SK-N-SH (cell line): ENCODE results near the gene ZDHHC8. TPM values are rescaled to one million over a fixed set of nuclear protein-coding genes. Genes with fewer than 3 reads are reported as not detected.

Experiments
- CTCF ChIA-PET: fragments of 300-600, 350-600 bp; formaldehyde crosslinking; extraction: SDS; loops from one replicate; lab custom pipeline; 2021; lab: Yijun Ruan, JAX
- POLR2A ChIA-PET: fragments of 350-600 bp; sonication (Branson Sonifier 250); formaldehyde crosslinking; extraction: SDS; loops from one replicate; lab custom pipeline; 2020; ENCODE audit warnings: antibody characterized with exemption, inconsistent platforms; lab: Yijun Ruan, JAX
- DNase-seq: peaks from one replicate; pipeline ENCODE4 v3.0.0; 2012
- H2AFZ ChIP-seq: fragments of 200-600 bp; sonication (generic); 2 replicates; pipeline ENCODE4 v1.8.1; 2016; ENCODE audit warnings: antibody characterized with exemption, mild to moderate bottlenecking, low read depth
- H3F3A ChIP-seq: fragments of 200-600 bp; sonication (generic); replicated peaks from 2 replicates; pipeline ENCODE3; 2016; ENCODE audit warnings: antibody characterized with exemption, mild to moderate bottlenecking; ENCODE audit not compliant: insufficient read depth
- H3K27ac ChIP-seq, 2 experiments: fragments of 200-500 bp in 1 of 2; fragments of 200-600 bp in 1 of 2; sonication (Bioruptor generic) in 1 of 2; sonication (generic), shearing (Covaris generic) in 1 of 2; 2 replicates each; pipeline versions ENCODE4 v1.5.1 to v1.6.1; 2014 to 2016; ENCODE audit warnings: low read depth in 2 of 2, inconsistent platforms in 1 of 2, low read length in 1 of 2, mild to moderate bottlenecking in 1 of 2, mixed read lengths in 1 of 2
- H3K27me3 ChIP-seq: fragments of 200-600 bp; sonication (generic), shearing (Covaris generic); 2 replicates; pipeline ENCODE4 v1.6.1; 2016; ENCODE audit warnings: mixed run types; ENCODE audit not compliant: insufficient read depth
- H3K36me3 ChIP-seq, 2 experiments: fragments of 200-500 bp in 1 of 2; fragments of 200-600 bp in 1 of 2; sonication (Bioruptor generic) in 1 of 2; sonication (generic) in 1 of 2; replicated peaks in 1 of 2; 2 replicates each; pipeline versions ENCODE3 to v1.5.1; 2014 to 2016; ENCODE audit warnings: low read length in 1 of 2, mild to moderate bottlenecking in 1 of 2; ENCODE audit not compliant: insufficient read depth in 2 of 2, control insufficient read depth in 1 of 2
- H3K4me1 ChIP-seq, 2 experiments: fragments of 200-500 bp in 1 of 2; fragments of 200-600 bp in 1 of 2; sonication (Bioruptor generic) in 1 of 2; sonication (generic), shearing (Covaris generic) in 1 of 2; 2 replicates each; pipeline versions ENCODE4 v1.5.1 to v1.6.1; 2014 to 2016; ENCODE audit warnings: low read depth in 1 of 2, low read length in 1 of 2, mixed run types in 1 of 2; ENCODE audit not compliant: insufficient read depth in 2 of 2, control insufficient read depth in 1 of 2
- H3K4me2 ChIP-seq: fragments of 200-600 bp; sonication (generic), shearing (Covaris generic); 2 replicates; pipeline ENCODE4 v1.6.1; 2017; ENCODE audit warnings: mixed run types
- H3K4me3 ChIP-seq, 2 experiments: fragments of 200-500 bp in 1 of 2; fragments of 200-600 bp in 1 of 2; sonication (Bioruptor generic) in 1 of 2; sonication (generic), shearing (Covaris generic) in 1 of 2; 2 replicates each; pipeline versions ENCODE4 v1.5.1 to v1.8.1; 2014 to 2016; ENCODE audit warnings: low read depth in 2 of 2, inconsistent platforms in 1 of 2, low read length in 1 of 2, mild to moderate bottlenecking in 1 of 2, mixed read lengths in 1 of 2, moderate library complexity in 1 of 2
- H3K79me2 ChIP-seq: fragments of 200-600 bp; sonication (generic); 2 replicates; pipeline ENCODE4 v1.8.1; 2017; ENCODE audit warnings: mild to moderate bottlenecking; ENCODE audit not compliant: insufficient read depth
- H3K9ac ChIP-seq: fragments of 200-600 bp; sonication (generic); 2 replicates; pipeline ENCODE4 v1.6.1; 2017; ENCODE audit warnings: mixed run types
- H3K9me2 ChIP-seq: fragments of 200-600 bp; sonication (generic); 2 replicates; pipeline ENCODE4 v1.6.1; 2017; ENCODE audit warnings: mixed run types
- H3K9me3 ChIP-seq: fragments of 200-600 bp; sonication (generic); 2 replicates; pipeline ENCODE4 v1.6.1; 2017; ENCODE audit warnings: mixed run types, mild to moderate bottlenecking, moderate library complexity
- H4K20me1 ChIP-seq: fragments of 200-600 bp; sonication (generic); 2 replicates; pipeline ENCODE4 v1.6.1; 2017; ENCODE audit warnings: mild to moderate bottlenecking, mixed run types; ENCODE audit not compliant: insufficient read depth
- CHD2 ChIP-seq: fragments of 150-350 bp; IDR thresholded peaks from 2 replicates; pipeline ENCODE4 v1.6.1; 2018; ENCODE audit warnings: low read length; ENCODE audit not compliant: partially characterized antibody
- FOXJ3 ChIP-seq: sonication (generic); formaldehyde crosslinking; IDR thresholded peaks from 2 replicates; pipeline ENCODE4 v1.5.1; 2020; ENCODE audit warnings: mild to moderate bottlenecking, missing genetic modification reagents
- FOXM1 ChIP-seq: IDR thresholded peaks from 2 replicates; pipeline ENCODE4 v1.4.0; 2012; ENCODE audit warnings: low read depth, mild to moderate bottlenecking
- NFIC ChIP-seq: IDR thresholded peaks from 2 replicates; pipeline ENCODE4 v1.4.0; 2012; ENCODE audit warnings: borderline replicate concordance
- TCF12 ChIP-seq: IDR thresholded peaks from 2 replicates; pipeline ENCODE4 v1.4.0; 2012
- TEAD4 ChIP-seq: IDR thresholded peaks from 2 replicates; pipeline ENCODE4 v1.4.0; 2012; ENCODE audit warnings: mild to moderate bottlenecking, borderline replicate concordance; ENCODE audit not compliant: insufficient read depth
- YY1 ChIP-seq: IDR thresholded peaks from 2 replicates; pipeline ENCODE4 v1.4.0; 2012; ENCODE audit warnings: low read depth, mild to moderate bottlenecking
- WGBS: methylation state at CpG from one replicate; pipeline ENCODE4 v1.1.6; 2017; ENCODE audit warnings: low lambda C conversion rate; 5-methylcytosine and 5-hydroxymethylcytosine counted together
- polyA plus RNA-seq, 3 experiments: library from polyadenylated mRNA; depleted of rRNA; stranded (reverse); fragments of >200 nt; gene quantifications; 2 replicates each; pipeline ENCODE4 v1.2.3, GENCODE V29; 2012
- TF ChIP-seq, protein P1 (sequence below): fragments of 150-350 bp; IDR thresholded peaks from 2 replicates; pipeline ENCODE4 v1.6.1; 2016; ENCODE audit warnings: mild to moderate bottlenecking, low read depth, low read length
- TF ChIP-seq, protein P2 (sequence below): IDR thresholded peaks from 2 replicates; pipeline ENCODE4 v1.4.0; 2012; ENCODE audit warnings: low read depth
- TF ChIP-seq, protein P3 (sequence below): IDR thresholded peaks from 2 replicates; pipeline ENCODE4 v1.4.0; 2012; ENCODE audit warnings: low read depth, borderline replicate concordance
- TF ChIP-seq, protein P4 (sequence below): IDR thresholded peaks from 2 replicates; pipeline ENCODE4 v1.4.0; 2012; ENCODE audit warnings: low read depth, borderline replicate concordance
- TF ChIP-seq, protein P5 (sequence below): IDR thresholded peaks from 2 replicates; pipeline ENCODE4; 2012
- TF ChIP-seq, protein P6 (sequence below): fragments of 200-600 bp; sonication (generic); IDR thresholded peaks from 2 replicates; pipeline ENCODE4 v1.6.1; 2017; ENCODE audit warnings: antibody characterized with exemption, mild to moderate bottlenecking, moderate library complexity

ZDHHC8 gene
- polyA plus RNA-seq, 1 of the 3 experiments (the other 2 are of a cell fraction): 65.3 TPM

DNA sequence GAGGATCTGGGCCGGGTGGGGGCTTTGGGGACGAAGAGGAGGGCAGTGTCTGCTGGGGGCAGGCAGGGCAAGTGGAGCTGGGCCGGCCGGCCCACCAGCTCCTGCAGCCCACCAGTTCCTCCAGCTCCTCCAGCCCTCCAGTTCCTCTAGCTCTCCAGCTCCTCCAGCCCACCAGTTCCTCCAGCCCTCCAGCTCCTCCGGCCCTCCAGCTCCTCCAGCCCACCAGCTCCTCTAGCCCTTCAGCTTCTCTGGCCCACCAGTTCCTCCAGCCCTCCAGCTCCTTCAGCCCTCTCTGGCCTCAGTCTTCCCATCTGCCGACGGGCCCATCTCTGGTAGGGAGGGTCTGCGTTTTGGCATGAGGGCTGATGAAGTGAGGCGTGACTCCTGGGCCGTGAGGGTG lies 28.4 kb downstream of the ZDHHC8 start:
- H3K9me3 ChIP-seq: no peaks in the 10 kb centered on the region
- no peaks in the 10 kb centered on the region for H3F3A ChIP-seq
- H3K27me3 ChIP-seq: no peaks in the 10 kb centered on the region
- TF ChIP-seq CHD2 (no peak), YY1 (no peak), FOXM1 (no peak), TCF12 (no peak), FOXJ3 (CRISPR knock-in tag) (no peak), TEAD4 (no peak)
- TF ChIP-seq, protein P1, sequence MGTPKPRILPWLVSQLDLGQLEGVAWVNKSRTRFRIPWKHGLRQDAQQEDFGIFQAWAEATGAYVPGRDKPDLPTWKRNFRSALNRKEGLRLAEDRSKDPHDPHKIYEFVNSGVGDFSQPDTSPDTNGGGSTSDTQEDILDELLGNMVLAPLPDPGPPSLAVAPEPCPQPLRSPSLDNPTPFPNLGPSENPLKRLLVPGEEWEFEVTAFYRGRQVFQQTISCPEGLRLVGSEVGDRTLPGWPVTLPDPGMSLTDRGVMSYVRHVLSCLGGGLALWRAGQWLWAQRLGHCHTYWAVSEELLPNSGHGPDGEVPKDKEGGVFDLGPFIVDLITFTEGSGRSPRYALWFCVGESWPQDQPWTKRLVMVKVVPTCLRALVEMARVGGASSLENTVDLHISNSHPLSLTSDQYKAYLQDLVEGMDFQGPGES: no peak
- TF ChIP-seq, protein P2, sequence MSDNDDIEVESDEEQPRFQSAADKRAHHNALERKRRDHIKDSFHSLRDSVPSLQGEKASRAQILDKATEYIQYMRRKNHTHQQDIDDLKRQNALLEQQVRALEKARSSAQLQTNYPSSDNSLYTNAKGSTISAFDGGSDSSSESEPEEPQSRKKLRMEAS: no peak
- no peaks in the 10 kb centered on the region for H3K9me2 ChIP-seq
- no peaks in the 10 kb centered on the region for H4K20me1 ChIP-seq
- 0 out of 2 replicates have a peak, but pooled peaks cover 2% of the 10 kb centered on the region for H3K79me2 ChIP-seq
- WGBS: 70% methylated on average over 10 of the region's 10 CpGs
- no peak overlapping the region for H3K27ac ChIP-seq
- H3K4me3 ChIP-seq: no peak overlapping the region
- H3K36me3 ChIP-seq: no peaks in the 10 kb centered on the region
- ChIA-PET CTCF (interaction anchor here (1.3 to 1.6 kb wide), 2 partner anchors 20 to 125 kb away, joined by 3 to 6 read pairs; no protein-coding TSS in a partner anchor), POLR2A (interaction anchor here (0.9 kb wide), 1 partner anchor 124 kb away, joined by 6 read pairs; no protein-coding TSS in a partner anchor)
- no peak overlapping the region for H2AFZ ChIP-seq
- no peak overlapping the region for H3K4me2 ChIP-seq
- no peak overlapping the region for H3K9ac ChIP-seq
- DNase-seq: no peak
- peaks cover 0 to 25% of the 10 kb centered on the region in 2 experiments; a peak in 1 of 4 replicates for H3K4me1 ChIP-seq

DNA sequence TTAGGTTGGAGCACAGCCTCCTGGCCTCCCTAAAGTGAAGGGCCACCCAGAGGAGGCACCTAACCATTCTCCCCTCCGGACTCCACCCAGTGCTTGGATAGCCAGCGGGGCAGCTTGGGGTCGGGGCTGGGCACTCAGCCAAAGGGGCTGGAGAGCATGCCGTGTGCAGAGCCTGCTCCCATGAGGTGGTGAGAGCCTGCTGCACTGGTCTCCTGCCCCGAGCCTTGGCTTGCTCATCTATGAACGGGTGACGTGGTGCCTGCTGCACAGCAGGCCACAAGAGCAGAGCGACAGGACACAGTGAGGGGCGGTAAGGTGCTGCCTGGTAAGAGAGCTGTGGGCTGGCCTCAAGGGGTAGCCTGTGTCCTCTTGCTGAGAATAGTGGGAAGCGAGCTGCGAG lies 33.3 kb downstream of the ZDHHC8 start:
- H3K4me2 ChIP-seq: no peak overlapping the region
- no peak overlapping the region for H3K9ac ChIP-seq
- no peaks in the 10 kb centered on the region for H3F3A ChIP-seq
- no peak overlapping the region for H2AFZ ChIP-seq
- no peak overlapping the region for H3K27ac ChIP-seq
- no peak overlapping the region for H3K4me3 ChIP-seq
- POLR2A ChIA-PET: interaction anchor here (0.6 kb wide), 1 partner anchor 45 kb away, joined by 3 read pairs; no protein-coding TSS in a partner anchor
- peaks cover 0 to 2% of the 10 kb centered on the region in 2 experiments; a peak in 1 of 4 replicates for H3K4me1 ChIP-seq
- no peaks in the 10 kb centered on the region for H4K20me1 ChIP-seq
- no peaks in the 10 kb centered on the region for H3K79me2 ChIP-seq
- no peaks in the 10 kb centered on the region for H3K27me3 ChIP-seq
- H3K9me3 ChIP-seq: no peaks in the 10 kb centered on the region
- DNase-seq: no peak
- 83% methylated on average over 2 of the region's 11 CpGs for WGBS
- H3K9me2 ChIP-seq: no peaks in the 10 kb centered on the region
- no peaks in the 10 kb centered on the region for H3K36me3 ChIP-seq
- CTCF ChIA-PET: interaction anchor here (1.0 kb wide), 1 partner anchor 8 kb away, joined by 3 read pairs; no protein-coding TSS in a partner anchor
- TF ChIP-seq, protein P3, sequence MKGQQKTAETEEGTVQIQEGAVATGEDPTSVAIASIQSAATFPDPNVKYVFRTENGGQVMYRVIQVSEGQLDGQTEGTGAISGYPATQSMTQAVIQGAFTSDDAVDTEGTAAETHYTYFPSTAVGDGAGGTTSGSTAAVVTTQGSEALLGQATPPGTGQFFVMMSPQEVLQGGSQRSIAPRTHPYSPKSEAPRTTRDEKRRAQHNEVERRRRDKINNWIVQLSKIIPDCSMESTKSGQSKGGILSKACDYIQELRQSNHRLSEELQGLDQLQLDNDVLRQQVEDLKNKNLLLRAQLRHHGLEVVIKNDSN: no peak
- TF ChIP-seq, protein P4, sequence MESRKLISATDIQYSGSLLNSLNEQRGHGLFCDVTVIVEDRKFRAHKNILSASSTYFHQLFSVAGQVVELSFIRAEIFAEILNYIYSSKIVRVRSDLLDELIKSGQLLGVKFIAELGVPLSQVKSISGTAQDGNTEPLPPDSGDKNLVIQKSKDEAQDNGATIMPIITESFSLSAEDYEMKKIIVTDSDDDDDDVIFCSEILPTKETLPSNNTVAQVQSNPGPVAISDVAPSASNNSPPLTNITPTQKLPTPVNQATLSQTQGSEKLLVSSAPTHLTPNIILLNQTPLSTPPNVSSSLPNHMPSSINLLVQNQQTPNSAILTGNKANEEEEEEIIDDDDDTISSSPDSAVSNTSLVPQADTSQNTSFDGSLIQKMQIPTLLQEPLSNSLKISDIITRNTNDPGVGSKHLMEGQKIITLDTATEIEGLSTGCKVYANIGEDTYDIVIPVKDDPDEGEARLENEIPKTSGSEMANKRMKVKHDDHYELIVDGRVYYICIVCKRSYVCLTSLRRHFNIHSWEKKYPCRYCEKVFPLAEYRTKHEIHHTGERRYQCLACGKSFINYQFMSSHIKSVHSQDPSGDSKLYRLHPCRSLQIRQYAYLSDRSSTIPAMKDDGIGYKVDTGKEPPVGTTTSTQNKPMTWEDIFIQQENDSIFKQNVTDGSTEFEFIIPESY: no peak
- TF ChIP-seq, protein P5, sequence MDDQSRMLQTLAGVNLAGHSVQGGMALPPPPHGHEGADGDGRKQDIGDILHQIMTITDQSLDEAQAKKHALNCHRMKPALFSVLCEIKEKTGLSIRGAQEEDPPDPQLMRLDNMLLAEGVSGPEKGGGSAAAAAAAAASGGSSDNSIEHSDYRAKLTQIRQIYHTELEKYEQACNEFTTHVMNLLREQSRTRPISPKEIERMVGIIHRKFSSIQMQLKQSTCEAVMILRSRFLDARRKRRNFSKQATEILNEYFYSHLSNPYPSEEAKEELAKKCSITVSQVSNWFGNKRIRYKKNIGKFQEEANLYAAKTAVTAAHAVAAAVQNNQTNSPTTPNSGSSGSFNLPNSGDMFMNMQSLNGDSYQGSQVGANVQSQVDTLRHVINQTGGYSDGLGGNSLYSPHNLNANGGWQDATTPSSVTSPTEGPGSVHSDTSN: no peak
- TF ChIP-seq, protein P1: no peak
- TF ChIP-seq NFIC: no peak
- TF ChIP-seq, protein P2: no peak
- TF ChIP-seq, protein P6, sequence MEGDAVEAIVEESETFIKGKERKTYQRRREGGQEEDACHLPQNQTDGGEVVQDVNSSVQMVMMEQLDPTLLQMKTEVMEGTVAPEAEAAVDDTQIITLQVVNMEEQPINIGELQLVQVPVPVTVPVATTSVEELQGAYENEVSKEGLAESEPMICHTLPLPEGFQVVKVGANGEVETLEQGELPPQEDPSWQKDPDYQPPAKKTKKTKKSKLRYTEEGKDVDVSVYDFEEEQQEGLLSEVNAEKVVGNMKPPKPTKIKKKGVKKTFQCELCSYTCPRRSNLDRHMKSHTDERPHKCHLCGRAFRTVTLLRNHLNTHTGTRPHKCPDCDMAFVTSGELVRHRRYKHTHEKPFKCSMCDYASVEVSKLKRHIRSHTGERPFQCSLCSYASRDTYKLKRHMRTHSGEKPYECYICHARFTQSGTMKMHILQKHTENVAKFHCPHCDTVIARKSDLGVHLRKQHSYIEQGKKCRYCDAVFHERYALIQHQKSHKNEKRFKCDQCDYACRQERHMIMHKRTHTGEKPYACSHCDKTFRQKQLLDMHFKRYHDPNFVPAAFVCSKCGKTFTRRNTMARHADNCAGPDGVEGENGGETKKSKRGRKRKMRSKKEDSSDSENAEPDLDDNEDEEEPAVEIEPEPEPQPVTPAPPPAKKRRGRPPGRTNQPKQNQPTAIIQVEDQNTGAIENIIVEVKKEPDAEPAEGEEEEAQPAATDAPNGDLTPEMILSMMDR: no peak
